ENCODE data around the gene PDLIM4. TPM values are rescaled to one million over a fixed set of nuclear protein-coding genes. Genes with fewer than 3 reads are reported as not detected.

Gene PDLIM4
- total and polyA plus RNA-seq, 7 experiments from 2014 or later, result 0.99 TPM; not detected in 6

- Mint-ChIP-seq H3K9me3 (peaks cover 5 to 21% (median 14%) of the 10 kb centered on the region in 11 donors), H3K4me1 (no peaks in the 10 kb centered on the region), H3K36me3 (peaks cover 0 to 7% (median 4%) of the 10 kb centered on the region in 5 donors), H3K4me3 (no peak overlapping the region), H3K27ac (no peak overlapping the region), H3K27me3 (peaks cover 2 to 31% (median 6%) of the 10 kb centered on the region in 5 donors)
- no peak overlapping the region for H3K27ac ChIP-seq (ENCODE audit: low read depth, low read length)
- ChIA-PET CTCF (interaction anchor here (1.2 kb wide), 1 partner anchor 12 kb away, joined by 5 read pairs; no protein-coding TSS in a partner anchor), POLR2A (no interaction called here)
- DNase-seq (no peak), ATAC-seq (no peak)
- intact Hi-C loops (cut with micrococcal nuclease), result no loop called here
- no peaks in the 10 kb centered on the region for H3K4me1 ChIP-seq (ENCODE audit: control insufficient read depth in 2 of 2, insufficient read depth in 2 of 2, low read length in 2 of 2)
- no peaks in the 10 kb centered on the region for H3K36me3 ChIP-seq (ENCODE audit: control insufficient read depth in 2 of 3, insufficient read depth in 3 of 3, low read length in 3 of 3)
- no peaks in the 10 kb centered on the region for H3K27me3 ChIP-seq (ENCODE audit: control insufficient read depth in 2 of 2, insufficient read depth in 2 of 2, low read length in 2 of 2)
- H3K4me3 ChIP-seq (ENCODE audit: low read length), result no peak overlapping the region
- peaks cover 0 to 8% (median 5%) of the 10 kb centered on the region in 3 experiments for H3K9me3 ChIP-seq (ENCODE audit: control insufficient read depth in 2 of 3, low read length in 3 of 3)
Measured at GRCh38 chr5:132250547-132250946, 6.9 kb upstream of the PDLIM4 start.

GRCh38 chr5:132251220-132251725 is 6.2 kb upstream of the PDLIM4 start:
- peaks cover 0 to 3% (median 0%) of the 10 kb centered on the region in 3 experiments for H3K9me3 ChIP-seq (ENCODE audit: control insufficient read depth in 2 of 3, low read length in 3 of 3)
- POLR2A ChIA-PET, result no interaction called here
- no peak overlapping the region for H3K27ac ChIP-seq (ENCODE audit: low read depth, low read length)
- H3K36me3 ChIP-seq (ENCODE audit: control insufficient read depth in 2 of 3, insufficient read depth in 3 of 3, low read length in 3 of 3), result no peaks in the 10 kb centered on the region
- H3K4me1 ChIP-seq (ENCODE audit: control insufficient read depth in 2 of 2, insufficient read depth in 2 of 2, low read length in 2 of 2), result no peaks in the 10 kb centered on the region
- no peak overlapping the region for H3K4me3 ChIP-seq (ENCODE audit: low read length)
- DNase-seq (no peak), ATAC-seq (no peak)
- Mint-ChIP-seq H3K27me3 (peaks cover 6 to 32% (median 8%) of the 10 kb centered on the region in 5 donors), H3K9me3 (peaks cover 0 to 14% (median 7%) of the 10 kb centered on the region in 11 donors), H3K36me3 (peaks cover 0 to 5% (median 0%) of the 10 kb centered on the region in 5 donors), H3K4me3 (no peak overlapping the region), H3K27ac (no peak overlapping the region), H3K4me1 (peaks cover 0 to 1% (median 0%) of the 10 kb centered on the region in 7 donors)
- CTCF ChIA-PET, result interaction anchor here (1.2 kb wide), 1 partner anchor 13 kb away, joined by 5 read pairs; no protein-coding TSS in a partner anchor
- H3K27me3 ChIP-seq (ENCODE audit: control insufficient read depth in 2 of 2, insufficient read depth in 2 of 2, low read length in 2 of 2), result no peaks in the 10 kb centered on the region
- intact Hi-C loops (cut with micrococcal nuclease), result no loop called here

- H3K4me3 Mint-ChIP-seq, result no peak overlapping the region
- H3K9me3 ChIP-seq (ENCODE audit: control insufficient read depth in 2 of 3, low read length in 3 of 3), result no peaks in the 10 kb centered on the region
- peaks cover 0 to 5% (median 0%) of the 10 kb centered on the region in 11 donors for H3K9me3 Mint-ChIP-seq
- CTCF ChIA-PET, result no interaction called here
- no peaks in the 10 kb centered on the region for H3K4me1 ChIP-seq (ENCODE audit: control insufficient read depth in 2 of 2, insufficient read depth in 2 of 2, low read length in 2 of 2)
- H3K27me3 Mint-ChIP-seq, result peaks cover 11 to 41% (median 14%) of the 10 kb centered on the region in 5 donors
- no peak overlapping the region for H3K27ac ChIP-seq (ENCODE audit: low read depth, low read length)
- DNase-seq, result no peak
- no peak overlapping the region for H3K27ac Mint-ChIP-seq
- peaks cover 0 to 4% (median 0%) of the 10 kb centered on the region in 7 donors for H3K4me1 Mint-ChIP-seq
- POLR2A ChIA-PET, result no interaction called here
- no peaks in the 10 kb centered on the region for H3K36me3 ChIP-seq (ENCODE audit: control insufficient read depth in 2 of 3, insufficient read depth in 3 of 3, low read length in 3 of 3)
- intact Hi-C loops (cut with micrococcal nuclease), result no loop called here
- no peak for ATAC-seq
- no peak overlapping the region for H3K4me3 ChIP-seq (ENCODE audit: low read length)
- no peaks in the 10 kb centered on the region for H3K27me3 ChIP-seq (ENCODE audit: control insufficient read depth in 2 of 2, insufficient read depth in 2 of 2, low read length in 2 of 2)
- H3K36me3 Mint-ChIP-seq, result no peaks in the 10 kb centered on the region
Measured at GRCh38 chr5:132253008-132253441, 4.5 kb upstream of the PDLIM4 start.

- Histone ChIP-seq H3K27ac (ENCODE audit: low read depth, low read length) (no peak overlapping the region), H3K27me3 (ENCODE audit: control insufficient read depth in 2 of 2, insufficient read depth in 2 of 2, low read length in 2 of 2) (no peaks in the 10 kb centered on the region), H3K36me3 (ENCODE audit: control insufficient read depth in 2 of 3, insufficient read depth in 3 of 3, low read length in 3 of 3) (no peaks in the 10 kb centered on the region), H3K9me3 (ENCODE audit: control insufficient read depth in 2 of 3, low read length in 3 of 3) (no peaks in the 10 kb centered on the region), H3K4me1 (ENCODE audit: control insufficient read depth in 2 of 2, insufficient read depth in 2 of 2, low read length in 2 of 2) (no peaks in the 10 kb centered on the region), H3K4me3 (ENCODE audit: low read length) (no peak overlapping the region)
- peaks cover 11 to 40% (median 18%) of the 10 kb centered on the region in 5 donors for H3K27me3 Mint-ChIP-seq
- intact Hi-C loops (cut with micrococcal nuclease), result no loop called here
- DNase-seq (no peak), ATAC-seq (no peak)
- ChIA-PET CTCF (no interaction called here), POLR2A (no interaction called here)
- H3K4me3 Mint-ChIP-seq, result no peak overlapping the region
- H3K9me3 Mint-ChIP-seq, result peaks cover 0 to 3% (median 0%) of the 10 kb centered on the region in 11 donors
- peaks cover 0 to 4% (median 0%) of the 10 kb centered on the region in 7 donors for H3K4me1 Mint-ChIP-seq
- H3K36me3 Mint-ChIP-seq, result no peaks in the 10 kb centered on the region
- H3K27ac Mint-ChIP-seq, result no peak overlapping the region
Measured at GRCh38 chr5:132253452-132254320, 3.8 kb upstream of the PDLIM4 start.

GRCh38 chr5:132254321-132254977 is 3.0 kb upstream of the PDLIM4 start:
- H3K27me3 ChIP-seq (ENCODE audit: control insufficient read depth in 2 of 2, insufficient read depth in 2 of 2, low read length in 2 of 2), result no peaks in the 10 kb centered on the region
- Mint-ChIP-seq H3K36me3 (no peaks in the 10 kb centered on the region), H3K27me3 (peaks cover 11 to 37% (median 18%) of the 10 kb centered on the region in 5 donors), H3K4me1 (peaks cover 0 to 4% (median 0%) of the 10 kb centered on the region in 7 donors), H3K4me3 (no peak overlapping the region), H3K27ac (no peak overlapping the region), H3K9me3 (no peaks in the 10 kb centered on the region)
- ChIA-PET POLR2A (no interaction called here), CTCF (no interaction called here)
- no peak for DNase-seq
- intact Hi-C loops (cut with micrococcal nuclease), result no loop called here
- no peak overlapping the region for H3K27ac ChIP-seq (ENCODE audit: low read depth, low read length)
- H3K9me3 ChIP-seq (ENCODE audit: control insufficient read depth in 2 of 3, low read length in 3 of 3), result no peaks in the 10 kb centered on the region
- no peak for ATAC-seq
- no peaks in the 10 kb centered on the region for H3K4me1 ChIP-seq (ENCODE audit: control insufficient read depth in 2 of 2, insufficient read depth in 2 of 2, low read length in 2 of 2)
- H3K4me3 ChIP-seq (ENCODE audit: low read length), result no peak overlapping the region
- H3K36me3 ChIP-seq (ENCODE audit: control insufficient read depth in 2 of 3, insufficient read depth in 3 of 3, low read length in 3 of 3), result no peaks in the 10 kb centered on the region

- H3K27ac Mint-ChIP-seq, result no peak overlapping the region
- H3K4me1 ChIP-seq (ENCODE audit: control insufficient read depth in 2 of 2, insufficient read depth in 2 of 2, low read length in 2 of 2), result no peaks in the 10 kb centered on the region
- H3K27ac ChIP-seq (ENCODE audit: low read depth, low read length), result no peak overlapping the region
- peaks cover 11 to 29% (median 21%) of the 10 kb centered on the region in 5 donors for H3K27me3 Mint-ChIP-seq
- DNase-seq (peak in 1 of 9 donors; percentile 14), ATAC-seq (no peak)
- no peaks in the 10 kb centered on the region for H3K9me3 Mint-ChIP-seq
- H3K4me1 Mint-ChIP-seq, result peaks cover 0 to 7% (median 4%) of the 10 kb centered on the region in 7 donors
- no peak overlapping the region for H3K4me3 ChIP-seq (ENCODE audit: low read length)
- no peaks in the 10 kb centered on the region for H3K36me3 Mint-ChIP-seq
- no peaks in the 10 kb centered on the region for H3K9me3 ChIP-seq (ENCODE audit: control insufficient read depth in 2 of 3, low read length in 3 of 3)
- no peaks in the 10 kb centered on the region for H3K36me3 ChIP-seq (ENCODE audit: control insufficient read depth in 2 of 3, insufficient read depth in 3 of 3, low read length in 3 of 3)
- peak overlapping the region in 4 of 10 donors; percentile 6 to 70 (median 36) for H3K4me3 Mint-ChIP-seq
- ChIA-PET POLR2A (no interaction called here), CTCF (no interaction called here)
- H3K27me3 ChIP-seq (ENCODE audit: control insufficient read depth in 2 of 2, insufficient read depth in 2 of 2, low read length in 2 of 2), result no peaks in the 10 kb centered on the region
- intact Hi-C loops (cut with micrococcal nuclease), result no loop called here
Measured at GRCh38 chr5:132256086-132256782, 1.3 kb upstream of the PDLIM4 start.
